IPS DF 19.7 (cell line): ENCODE measurements around the gene SQOR.

Experiments
- DNase-seq: peaks from one replicate; pipeline ENCODE4 v3.0.0-alpha.2; 2013; ENCODE audit warnings: low read depth, low spot score

The SQOR gene

GRCh38 chr15:45660231-45660979 lies 25.6 kb downstream of the SQOR start:
- DNase-seq: no peak

GRCh38 chr15:45662375-45662774 lies 27.5 kb downstream of the SQOR start:
- peak; percentile 7 for DNase-seq

GRCh38 chr15:45664451-45664850 lies 29.6 kb downstream of the SQOR start:
- no peak for DNase-seq

DNA sequence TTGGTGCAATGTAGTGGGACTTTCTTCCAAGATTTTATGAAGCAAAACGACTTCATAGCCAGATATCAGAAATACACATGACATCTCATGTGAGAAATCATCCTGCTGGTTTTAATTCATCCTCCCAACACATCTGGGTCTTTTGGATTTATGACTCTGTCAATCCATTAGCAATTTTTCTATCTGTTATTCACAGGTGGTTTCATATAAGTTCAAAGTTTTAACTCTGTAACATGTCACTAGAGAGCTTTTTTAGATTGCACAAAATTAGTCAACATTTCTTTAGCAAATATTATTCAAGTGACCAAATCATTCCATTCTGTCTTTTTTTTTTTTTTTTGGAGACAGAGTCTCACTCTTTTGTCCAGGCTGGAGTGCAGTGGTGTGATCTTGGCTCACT lies 30.4 kb downstream of the SQOR start:
- DNase-seq: no peak

DNA sequence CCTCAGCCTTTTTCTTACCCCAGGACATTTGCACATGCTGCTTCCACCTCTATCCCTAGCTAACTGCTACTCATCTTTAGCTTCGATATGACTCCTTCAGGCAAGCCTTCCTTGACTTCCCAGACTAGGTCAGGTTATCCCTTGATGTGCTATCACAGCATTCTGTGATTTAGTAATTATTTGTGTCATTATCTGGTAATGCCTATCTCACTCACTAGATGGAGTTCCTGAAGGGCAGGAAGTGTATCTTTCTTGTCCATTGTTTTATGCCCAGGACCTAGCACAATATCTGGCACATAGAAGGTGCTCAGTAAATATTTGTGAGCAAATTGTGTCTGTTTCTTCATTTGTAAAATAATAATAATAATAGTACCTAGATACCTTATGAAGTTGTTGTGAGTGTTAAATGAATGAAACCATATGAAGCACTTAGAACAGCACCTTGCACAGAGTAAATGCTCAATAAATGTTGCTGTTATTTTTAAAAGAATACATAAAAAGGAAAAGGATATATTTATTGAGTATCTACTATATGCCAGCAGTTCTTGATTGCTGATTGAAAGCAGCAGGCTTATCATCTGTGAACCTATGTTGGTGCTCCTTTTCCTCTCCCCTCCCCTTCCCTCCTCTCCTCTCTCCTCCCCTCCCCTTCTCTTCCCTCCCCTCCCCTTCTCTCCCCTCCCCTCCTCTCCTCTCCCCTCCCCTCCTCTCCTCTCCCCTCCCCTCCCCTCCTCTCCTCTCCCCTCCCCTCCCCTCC lies 31.5 kb downstream of the SQOR start:
- no peak for DNase-seq

DNA sequence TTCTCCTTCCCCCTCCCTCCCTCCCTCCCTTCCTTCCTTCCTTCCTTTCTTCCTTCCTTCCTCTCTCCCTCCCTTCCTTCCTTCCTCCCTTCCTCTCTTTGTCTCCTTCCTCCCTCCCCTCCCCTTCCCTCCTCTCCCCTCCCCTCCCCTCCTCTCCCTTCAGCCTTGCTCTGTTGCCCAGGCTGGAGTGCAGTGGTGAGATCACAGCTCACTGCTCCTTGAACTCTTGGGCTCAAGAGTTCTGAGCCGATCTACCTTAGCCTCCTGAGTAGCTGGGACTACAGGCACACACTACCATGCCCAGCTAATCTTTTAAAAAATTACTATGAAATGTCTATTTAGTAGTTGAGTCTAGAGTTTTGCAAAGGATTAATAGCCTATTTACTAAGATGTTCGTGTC lies 32.2 kb downstream of the SQOR start:
- no peak for DNase-seq

- no peak for DNase-seq
Observed at GRCh38 chr15:45668386-45668785, 33.6 kb downstream of the SQOR start.

DNA sequence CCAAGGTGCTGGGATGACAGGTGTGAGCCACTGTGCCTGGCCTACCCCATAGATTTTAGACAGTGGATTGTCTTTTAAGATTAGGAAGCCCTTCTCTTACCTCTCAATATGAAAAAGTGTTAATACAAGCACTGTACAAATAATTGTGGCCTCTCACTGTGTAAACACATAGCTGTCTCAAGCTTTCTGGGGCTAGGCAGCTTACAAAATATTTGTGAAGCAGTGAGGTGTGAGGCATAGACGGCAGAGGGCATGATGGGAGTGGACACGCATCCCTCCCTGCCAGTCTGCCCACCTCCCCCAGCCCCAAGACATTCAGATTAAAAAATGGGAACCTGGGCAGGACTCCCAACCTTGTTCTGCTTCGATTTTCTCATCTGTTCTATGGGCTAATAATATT lies 34.6 kb downstream of the SQOR start:
- DNase-seq: no peak

DNA sequence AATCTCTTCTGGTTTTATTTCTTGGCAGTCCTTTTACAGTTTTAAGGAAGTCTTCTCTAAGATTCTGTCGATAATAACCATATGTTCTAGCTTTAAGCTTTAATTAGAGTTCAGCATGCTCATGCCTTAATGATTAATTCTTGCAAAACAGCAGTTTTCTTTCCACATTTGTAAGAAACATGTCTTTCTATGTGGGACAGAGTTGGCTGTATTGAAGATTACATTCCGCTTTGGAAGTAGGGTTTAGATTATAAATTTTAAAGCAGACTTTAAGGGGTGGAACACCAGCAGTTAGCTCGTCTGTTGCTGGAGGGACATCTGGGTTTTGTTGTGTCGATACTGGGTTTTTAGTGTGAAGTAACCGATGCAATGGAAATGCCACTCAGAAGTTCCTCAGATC lies 35.3 kb downstream of the SQOR start:
- DNase-seq: no peak

DNA sequence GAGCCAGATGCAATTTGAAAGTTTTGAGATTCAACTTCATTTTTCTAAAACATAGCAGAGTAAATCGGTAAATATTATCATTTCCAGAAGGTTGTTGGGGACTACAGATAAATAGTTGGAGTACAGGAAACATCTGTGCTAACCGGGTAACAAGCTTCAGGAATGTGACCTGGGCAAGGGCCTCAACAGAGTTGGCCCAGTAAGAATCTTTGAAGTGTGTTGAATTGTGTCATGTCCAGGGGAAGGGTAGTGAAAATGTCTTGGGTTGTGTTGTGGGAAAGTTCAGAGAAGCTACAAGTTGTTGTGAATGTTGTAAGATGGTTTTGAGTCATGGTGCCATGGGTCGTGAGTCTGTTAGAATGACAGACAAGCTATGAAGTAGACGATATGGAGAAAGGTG lies 35.7 kb downstream of the SQOR start:
- no peak for DNase-seq

- DNase-seq: no peak
Observed at GRCh38 chr15:45674677-45675076, 39.8 kb downstream of the SQOR start.

- DNase-seq: no peak
Observed at GRCh38 chr15:45677797-45678196, 43.0 kb downstream of the SQOR start.

DNA sequence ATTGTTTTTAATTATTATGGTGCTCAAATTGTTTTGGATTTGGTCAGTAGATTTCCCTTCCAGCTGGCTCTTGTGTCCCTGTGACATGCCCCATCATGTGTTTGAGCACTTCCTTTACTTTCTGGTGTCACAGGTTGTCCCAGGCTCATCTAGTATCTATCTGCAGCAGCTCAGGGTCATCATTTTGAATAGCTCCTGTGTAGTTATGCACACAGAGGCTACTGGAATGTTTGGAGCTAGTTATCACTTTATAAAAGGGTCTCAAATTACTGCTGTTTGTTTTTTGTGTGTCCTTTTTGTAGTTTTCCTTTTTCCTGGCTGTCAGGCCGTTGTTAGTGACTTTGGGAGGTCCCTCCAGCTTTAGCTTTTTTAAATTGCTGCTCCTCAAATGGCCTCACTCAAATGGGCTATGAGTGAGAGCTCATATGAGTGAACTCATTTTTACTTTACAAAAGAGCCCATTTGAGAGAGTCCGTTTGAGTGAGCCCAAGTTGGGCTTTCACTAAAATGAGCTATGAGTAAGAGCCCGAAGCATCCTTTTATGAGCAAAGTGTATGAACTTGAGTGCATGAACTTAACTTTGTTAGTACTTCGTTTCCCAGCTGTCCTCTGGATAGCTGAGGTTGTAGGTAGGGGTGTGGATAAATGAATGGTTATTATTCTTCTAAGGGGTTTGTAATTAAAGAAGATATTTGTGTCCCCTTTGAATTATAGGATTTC lies 43.8 kb downstream of the SQOR start:
- no peak for DNase-seq

DNA sequence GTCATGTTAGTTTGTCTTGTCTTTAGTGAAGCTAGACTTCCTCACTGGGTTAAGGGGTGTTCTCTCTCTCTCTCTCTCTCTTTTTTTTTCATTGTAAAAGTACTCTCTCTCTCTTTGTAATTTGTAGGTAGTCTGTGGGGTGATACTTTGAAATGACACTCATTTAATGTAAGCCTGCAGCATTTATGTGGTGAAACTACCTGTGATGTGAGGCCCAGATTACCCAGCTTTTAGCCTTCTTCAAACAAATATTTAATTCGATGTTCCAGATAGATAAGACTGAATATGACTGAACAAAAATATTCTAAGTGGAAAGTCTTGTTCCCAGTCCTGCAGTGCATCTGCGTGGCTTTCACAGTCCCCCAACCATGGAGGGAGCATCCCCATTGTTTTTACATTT lies 49.7 kb downstream of the SQOR start:
- DNase-seq: no peak

GRCh38 chr15:45689616-45690015 lies 54.8 kb downstream of the SQOR start:
- DNase-seq: no peak

DNA sequence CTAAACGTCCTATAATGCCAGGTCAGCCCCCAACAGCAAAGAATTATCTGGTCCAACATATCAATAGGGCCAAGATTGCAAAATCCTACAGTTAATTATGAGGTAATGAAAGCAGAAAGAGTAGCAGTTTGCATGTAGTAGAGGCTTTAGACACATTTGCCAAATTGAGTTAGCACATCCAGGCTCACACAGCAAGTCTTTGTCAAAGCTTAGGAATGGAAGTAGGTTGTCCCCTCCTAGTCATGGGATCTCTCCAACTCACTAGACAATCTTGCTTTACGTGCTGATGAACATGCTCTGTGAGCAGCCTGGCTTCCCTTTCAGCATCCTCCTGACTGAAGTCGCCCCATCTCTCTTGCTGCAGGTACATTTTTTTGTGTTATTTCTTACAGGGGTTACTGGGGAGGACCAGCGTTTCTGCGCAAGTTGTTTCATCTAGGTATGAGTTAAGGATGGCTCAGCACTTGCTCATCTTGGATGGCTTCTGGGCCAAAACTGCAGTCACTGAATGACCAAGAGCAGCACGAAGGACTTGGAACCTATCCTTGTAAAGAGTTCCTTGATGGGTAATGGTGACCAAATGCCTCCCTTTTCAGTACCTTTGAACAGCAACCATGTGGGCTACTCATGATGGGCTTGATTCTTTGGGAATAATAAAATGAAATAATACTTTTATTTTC lies 55.9 kb downstream of the SQOR start:
- no peak for DNase-seq

DNA sequence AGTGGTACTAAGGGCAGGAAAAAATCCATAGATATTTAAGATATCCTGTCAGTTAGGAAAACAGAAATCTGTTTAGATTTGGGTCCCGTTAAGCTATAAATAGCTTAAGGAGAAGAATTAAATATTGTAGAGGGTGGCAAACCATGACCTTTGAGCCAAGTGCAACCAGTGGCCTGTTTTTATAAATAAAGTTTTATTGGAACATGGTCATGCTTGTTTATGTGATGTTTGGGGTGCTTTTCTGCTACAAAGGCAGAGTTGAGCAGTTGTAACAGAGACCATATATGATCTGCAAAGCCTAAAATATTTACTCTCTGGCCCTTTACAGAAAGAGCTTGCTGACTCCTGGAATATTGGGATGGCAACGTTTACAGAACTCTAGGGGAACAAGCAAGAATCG lies 66.3 kb downstream of the SQOR start:
- no peak for DNase-seq

DNA sequence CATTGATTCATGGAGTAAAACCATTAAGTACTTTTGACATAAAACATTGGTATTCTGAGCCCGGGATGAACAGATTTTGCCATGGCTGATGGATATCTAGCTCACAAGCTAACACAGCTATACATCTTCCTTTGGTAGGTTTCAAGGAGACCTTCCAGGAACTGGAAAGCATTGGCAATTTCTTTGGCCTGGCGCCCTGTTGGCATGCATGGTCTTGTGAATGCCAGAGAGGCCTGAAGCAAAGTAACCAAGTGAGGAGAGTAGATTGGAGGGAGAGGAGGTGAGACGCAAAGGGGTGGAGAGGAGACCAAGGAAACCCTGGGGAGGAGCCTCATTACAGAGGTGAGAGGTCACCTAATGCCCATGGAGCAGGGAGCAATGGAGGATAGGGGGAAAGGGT lies 67.2 kb downstream of the SQOR start:
- no peak for DNase-seq

DNA sequence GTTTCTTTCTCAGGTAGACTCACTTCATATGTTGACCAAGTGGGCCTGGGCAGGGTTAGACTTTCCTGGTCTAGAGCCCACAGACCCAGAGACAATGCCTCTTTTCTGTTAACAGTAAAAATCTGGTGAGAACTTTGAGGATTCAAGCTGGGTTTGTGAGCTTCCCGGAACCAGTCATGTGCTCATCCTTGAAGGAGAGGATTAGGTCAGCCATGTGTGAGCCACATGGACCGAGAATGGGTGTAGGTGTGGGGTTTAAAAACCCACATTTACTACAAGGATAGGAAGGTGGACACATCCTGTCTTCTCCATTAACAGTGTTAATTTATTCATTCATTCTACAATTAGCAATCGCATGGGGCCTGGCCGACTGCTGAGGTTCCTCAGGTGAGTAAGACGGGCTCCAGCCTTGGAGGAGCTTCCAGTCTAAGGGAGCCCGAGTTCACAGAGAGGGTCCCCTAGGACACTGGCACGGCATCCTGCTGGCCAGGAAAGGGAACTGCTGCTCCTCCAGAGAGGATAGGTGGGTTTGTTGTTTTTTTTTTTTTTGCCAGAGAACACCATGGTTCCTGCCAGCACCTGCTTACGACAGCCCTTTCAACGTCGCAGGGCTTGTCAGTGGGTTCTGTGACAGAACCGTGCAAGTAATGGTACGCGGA lies 69.0 kb downstream of the SQOR start:
- no peak for DNase-seq

DNA sequence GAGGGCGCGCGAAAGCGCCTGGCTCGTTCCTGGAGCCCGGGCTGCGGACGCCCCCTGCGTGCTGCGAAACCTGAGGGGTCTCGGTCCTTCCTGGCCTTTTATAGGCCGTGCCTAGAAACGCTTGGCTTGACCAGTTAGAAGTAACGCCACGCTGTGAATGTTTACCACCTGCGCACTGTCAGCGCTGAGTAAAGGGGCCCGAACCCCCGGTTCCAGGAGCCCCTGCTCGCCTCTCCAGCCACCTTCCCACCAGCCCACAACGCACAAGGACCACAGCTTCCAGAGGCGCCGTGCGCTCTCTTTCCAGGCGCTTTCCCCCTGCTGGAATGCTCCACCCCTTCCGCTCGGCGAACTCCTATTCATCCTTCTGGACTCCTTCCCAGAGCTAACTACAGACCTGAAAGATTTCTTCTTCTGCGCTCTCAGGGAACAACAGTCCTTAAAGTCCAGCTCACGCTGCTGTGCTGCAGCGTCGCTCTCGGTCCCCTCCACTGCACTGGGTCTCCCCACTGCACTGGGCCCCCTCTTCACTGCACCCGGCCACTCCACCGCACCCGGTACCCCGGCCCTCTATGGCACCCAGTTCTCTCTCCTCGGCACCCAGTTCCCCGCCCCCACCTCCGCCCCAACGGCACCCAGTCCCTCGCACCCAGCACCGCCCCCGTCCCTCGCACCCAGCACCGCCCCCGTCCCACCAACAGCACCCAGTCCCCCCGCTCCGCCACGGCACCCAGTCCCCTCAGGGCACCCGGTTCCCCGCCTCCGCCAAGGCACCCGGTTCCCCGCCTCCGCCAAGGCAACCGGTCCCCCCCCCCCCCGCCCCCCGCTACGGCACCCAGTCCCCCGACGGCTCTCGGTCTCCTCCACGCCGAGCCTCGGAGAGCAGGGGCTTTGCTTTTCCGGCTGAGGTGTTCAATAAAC lies 69.8 kb downstream of the SQOR start:
- peak; percentile 57 for DNase-seq
